ENCODE measurements around the gene CAPN2.
A peak's percentile ranks its signal among the peaks of the same experiment; 100 is the strongest.

CAPN2 gene

DNA sequence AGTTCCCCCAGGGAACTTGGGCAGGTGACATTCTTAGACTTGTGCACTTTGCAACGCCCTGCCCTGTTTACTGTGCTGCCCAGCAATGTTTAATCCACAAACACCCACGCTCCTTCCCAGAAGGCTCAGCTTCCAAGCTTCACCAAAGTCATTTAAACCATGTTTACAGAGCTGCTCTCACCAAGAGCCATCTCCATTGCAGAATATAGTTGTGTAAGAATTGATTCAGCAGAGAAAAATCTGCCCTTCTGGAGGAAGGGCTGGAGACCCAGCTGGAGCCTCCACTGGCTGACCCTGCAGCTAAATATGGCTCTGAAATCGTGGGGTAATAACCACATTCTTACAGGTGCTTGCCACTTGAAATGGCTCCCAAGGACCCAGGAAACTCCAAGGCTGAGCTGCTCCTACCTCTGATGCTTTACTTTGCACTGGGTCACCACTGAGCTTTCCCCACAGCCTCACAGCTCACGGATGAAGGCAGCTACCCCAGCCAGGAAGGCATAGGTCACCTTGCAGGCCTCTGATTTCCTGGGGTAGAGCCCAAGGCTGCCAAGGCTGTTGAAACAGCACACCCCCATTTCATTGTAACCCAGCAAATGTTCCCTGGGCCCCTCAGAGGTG lies 8.7 kb downstream of the CAPN2 start:
- DNase-seq (ENCODE audit: low read depth, low spot score), result no peak
- peaks cover 88% of the 10 kb centered on the region for H3K36me3 ChIP-seq (ENCODE audit: insufficient read depth, insufficient read length, low read length)
- TF ChIP-seq YY1 (IDR thresholded peaks at IDR 0.05; ENCODE audit: insufficient read depth, insufficient read length), result no peak
- no peak for TF ChIP-seq SUZ12 (IDR thresholded peaks at IDR 0.05; ENCODE audit: extremely low read depth, insufficient read depth, insufficient read length)
- H3K4me3 ChIP-seq (ENCODE audit: insufficient read length, low read depth), result no peak overlapping the region
- H3K4me1 ChIP-seq (ENCODE audit: insufficient read depth, insufficient read length), result peaks cover 17% of the 10 kb centered on the region
- no peak overlapping the region for H3K9ac ChIP-seq (ENCODE audit: insufficient read length, low read depth)
- H3K9me3 ChIP-seq (ENCODE audit: insufficient read depth, low read length), result no peaks in the 10 kb centered on the region
- peaks cover 20% of the 10 kb centered on the region for H3K27me3 ChIP-seq (ENCODE audit: insufficient read depth, insufficient read length)

DNA sequence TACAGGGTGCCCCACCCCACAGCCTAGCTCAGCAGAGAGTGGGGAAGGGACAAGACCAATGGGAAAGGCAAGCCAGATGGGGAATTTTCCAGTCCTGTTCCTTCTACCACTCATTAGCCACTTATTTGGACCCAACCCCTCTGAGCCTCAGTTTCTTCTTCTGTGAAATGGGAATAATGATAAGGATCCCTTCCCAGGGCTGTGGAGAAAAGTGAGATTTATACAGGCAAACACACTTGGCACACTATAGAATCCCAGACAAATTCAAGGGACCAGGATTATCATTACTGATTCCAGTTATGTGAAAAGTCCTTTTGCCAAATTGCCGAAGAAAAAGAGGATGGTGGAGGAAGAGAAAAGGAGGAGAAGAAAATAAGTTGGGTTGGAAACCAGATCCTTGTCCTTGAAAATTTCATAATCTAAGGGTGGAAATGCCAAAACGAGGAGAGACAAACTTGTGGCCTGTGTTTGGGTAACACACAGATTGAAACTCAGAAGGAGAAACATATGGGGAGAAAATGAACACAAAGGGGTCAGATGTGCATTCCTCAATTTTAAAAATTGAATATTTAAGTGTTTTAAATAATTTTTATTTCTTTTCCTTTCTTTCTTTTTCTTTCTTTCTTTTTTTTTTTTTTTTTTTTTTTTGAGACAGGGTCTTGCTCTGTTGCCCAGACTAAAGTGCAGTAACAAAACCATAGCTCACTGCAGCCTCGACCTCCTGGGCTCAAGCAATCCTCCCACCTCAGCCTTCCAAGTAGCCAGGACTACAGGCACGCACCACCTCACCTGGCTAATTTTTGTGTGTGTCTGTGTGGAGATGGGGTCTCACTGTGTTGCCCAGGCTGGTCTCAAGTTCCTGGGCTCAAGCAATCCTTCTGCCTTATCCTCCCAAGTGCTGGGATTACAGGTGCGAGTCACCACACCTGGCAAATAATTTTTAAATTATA lies 9.6 kb downstream of the CAPN2 start:
- Histone ChIP-seq H3K4me3 (ENCODE audit: insufficient read length, low read depth) (no peak overlapping the region), H3K4me1 (ENCODE audit: insufficient read depth, insufficient read length) (peaks cover 22% of the 10 kb centered on the region), H3K9me3 (ENCODE audit: insufficient read depth, low read length) (no peaks in the 10 kb centered on the region), H3K36me3 (ENCODE audit: insufficient read depth, insufficient read length, low read length) (peaks cover 80% of the 10 kb centered on the region), H3K9ac (ENCODE audit: insufficient read length, low read depth) (no peak overlapping the region), H3K27me3 (ENCODE audit: insufficient read depth, insufficient read length) (peaks cover 17% of the 10 kb centered on the region)
- TF ChIP-seq SUZ12 (IDR thresholded peaks at IDR 0.05; ENCODE audit: extremely low read depth, insufficient read depth, insufficient read length) (no peak), YY1 (IDR thresholded peaks at IDR 0.05; ENCODE audit: insufficient read depth, insufficient read length) (no peak), ZNF274 (IDR thresholded peaks at IDR 0.05; ENCODE audit: low read depth, low read length) (no peak)
- DNase-seq (ENCODE audit: low read depth, low spot score), result no peak

- no peak for TF ChIP-seq ZNF274 (IDR thresholded peaks at IDR 0.05; ENCODE audit: low read depth, low read length)
- TF ChIP-seq SUZ12 (IDR thresholded peaks at IDR 0.05; ENCODE audit: extremely low read depth, insufficient read depth, insufficient read length), result no peak
- no peak for TF ChIP-seq YY1 (IDR thresholded peaks at IDR 0.05; ENCODE audit: insufficient read depth, insufficient read length)
- H3K27me3 ChIP-seq (ENCODE audit: insufficient read depth, insufficient read length), result peaks cover 22% of the 10 kb centered on the region
- H3K4me1 ChIP-seq (ENCODE audit: insufficient read depth, insufficient read length), result peaks cover 17% of the 10 kb centered on the region
- H3K4me3 ChIP-seq (ENCODE audit: insufficient read length, low read depth), result no peak overlapping the region
- H3K36me3 ChIP-seq (ENCODE audit: insufficient read depth, insufficient read length, low read length), result peaks cover 76% of the 10 kb centered on the region
- no peaks in the 10 kb centered on the region for H3K9me3 ChIP-seq (ENCODE audit: insufficient read depth, low read length)
- no peak overlapping the region for H3K9ac ChIP-seq (ENCODE audit: insufficient read length, low read depth)
- DNase-seq (ENCODE audit: low read depth, low spot score), result no peak
Observed at GRCh38 chr1:223723351-223723904, 11.1 kb downstream of the CAPN2 start.

DNA sequence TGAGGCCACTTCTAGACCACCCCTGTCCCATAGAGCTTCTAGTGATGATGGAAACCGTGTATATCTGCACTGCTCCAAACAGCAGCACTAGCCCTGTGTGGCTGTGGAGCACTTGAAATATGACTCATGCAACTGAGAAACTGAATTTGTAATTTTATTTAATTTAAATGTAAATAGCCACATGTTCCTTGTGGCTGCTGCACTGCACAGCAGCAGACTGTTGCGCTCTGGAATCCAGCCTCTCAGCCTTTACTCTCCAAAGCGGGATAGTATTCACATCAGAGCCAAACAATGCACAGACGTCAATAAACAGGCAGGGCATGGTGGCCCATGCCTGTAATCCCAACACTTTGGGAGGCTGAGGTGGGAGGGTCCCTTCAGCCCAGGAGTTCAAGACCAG lies 12.0 kb downstream of the CAPN2 start:
- H3K36me3 ChIP-seq (ENCODE audit: insufficient read depth, insufficient read length, low read length), result peaks cover 80% of the 10 kb centered on the region
- DNase-seq (ENCODE audit: low read depth, low spot score), result no peak
- no peak for TF ChIP-seq SUZ12 (IDR thresholded peaks at IDR 0.05; ENCODE audit: extremely low read depth, insufficient read depth, insufficient read length)
- TF ChIP-seq ZNF274 (IDR thresholded peaks at IDR 0.05; ENCODE audit: low read depth, low read length), result no peak
- no peak for TF ChIP-seq YY1 (IDR thresholded peaks at IDR 0.05; ENCODE audit: insufficient read depth, insufficient read length)
- H3K27me3 ChIP-seq (ENCODE audit: insufficient read depth, insufficient read length), result peaks cover 31% of the 10 kb centered on the region
- peaks cover 17% of the 10 kb centered on the region for H3K4me1 ChIP-seq (ENCODE audit: insufficient read depth, insufficient read length)
- H3K9me3 ChIP-seq (ENCODE audit: insufficient read depth, low read length), result no peaks in the 10 kb centered on the region
- no peak overlapping the region for H3K9ac ChIP-seq (ENCODE audit: insufficient read length, low read depth)
- H3K4me3 ChIP-seq (ENCODE audit: insufficient read length, low read depth), result no peak overlapping the region

GRCh38 chr1:223725578-223725977 lies 13.2 kb downstream of the CAPN2 start:
- peaks cover 32% of the 10 kb centered on the region for H3K27me3 ChIP-seq (ENCODE audit: insufficient read depth, insufficient read length)
- H3K9me3 ChIP-seq (ENCODE audit: insufficient read depth, low read length), result no peaks in the 10 kb centered on the region
- H3K36me3 ChIP-seq (ENCODE audit: insufficient read depth, insufficient read length, low read length), result peaks cover 68% of the 10 kb centered on the region
- no peak overlapping the region for H3K9ac ChIP-seq (ENCODE audit: insufficient read length, low read depth)
- no peak for DNase-seq (ENCODE audit: low read depth, low spot score)
- no peak overlapping the region for H3K4me3 ChIP-seq (ENCODE audit: insufficient read length, low read depth)
- TF ChIP-seq YY1 (IDR thresholded peaks at IDR 0.05; ENCODE audit: insufficient read depth, insufficient read length) (no peak), ZNF274 (IDR thresholded peaks at IDR 0.05; ENCODE audit: low read depth, low read length) (no peak), SUZ12 (IDR thresholded peaks at IDR 0.05; ENCODE audit: extremely low read depth, insufficient read depth, insufficient read length) (no peak)
- H3K4me1 ChIP-seq (ENCODE audit: insufficient read depth, insufficient read length), result peaks cover 19% of the 10 kb centered on the region

DNA sequence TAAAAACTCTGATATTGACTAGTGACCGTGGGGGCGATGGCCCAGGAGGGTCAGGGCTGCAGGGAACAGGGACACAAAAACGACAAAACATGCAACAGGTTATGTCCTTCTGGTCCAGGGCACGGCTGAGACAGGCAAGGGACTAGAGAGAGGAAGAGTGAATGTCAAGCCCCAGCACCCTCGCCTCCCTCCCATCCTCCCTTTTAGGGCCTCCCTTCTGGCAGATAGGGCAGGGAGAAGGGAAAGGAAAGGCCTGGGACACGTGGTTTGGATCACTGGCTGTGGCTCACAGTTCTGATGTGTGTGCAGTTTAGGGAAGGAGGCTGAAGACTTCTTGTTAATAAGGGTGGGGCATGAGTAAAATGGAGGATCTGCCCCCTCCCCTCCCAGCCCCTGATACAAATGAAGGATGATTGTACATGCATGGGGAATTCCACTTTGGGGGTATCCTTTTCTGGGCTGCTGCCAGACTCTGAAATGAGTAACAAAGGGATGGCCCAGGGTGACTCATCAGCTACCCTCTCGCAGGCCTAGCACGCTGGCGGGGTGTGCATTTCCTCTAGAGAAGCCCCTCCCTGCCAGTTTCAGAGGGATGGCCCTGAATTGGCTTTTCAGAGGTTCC lies 14.2 kb downstream of the CAPN2 start:
- peak; percentile 95 for DNase-seq (ENCODE audit: low read depth, low spot score)
- no peak overlapping the region for H3K4me3 ChIP-seq (ENCODE audit: insufficient read length, low read depth)
- peaks cover 64% of the 10 kb centered on the region for H3K36me3 ChIP-seq (ENCODE audit: insufficient read depth, insufficient read length, low read length)
- peaks cover 20% of the 10 kb centered on the region for H3K4me1 ChIP-seq (ENCODE audit: insufficient read depth, insufficient read length)
- TF ChIP-seq YY1 (IDR thresholded peaks at IDR 0.05; ENCODE audit: insufficient read depth, insufficient read length) (no peak), ZNF274 (IDR thresholded peaks at IDR 0.05; ENCODE audit: low read depth, low read length) (no peak), SUZ12 (IDR thresholded peaks at IDR 0.05; ENCODE audit: extremely low read depth, insufficient read depth, insufficient read length) (no peak)
- H3K27me3 ChIP-seq (ENCODE audit: insufficient read depth, insufficient read length), result peaks cover 36% of the 10 kb centered on the region
- no peaks in the 10 kb centered on the region for H3K9me3 ChIP-seq (ENCODE audit: insufficient read depth, low read length)
- H3K9ac ChIP-seq (ENCODE audit: insufficient read length, low read depth), result peak overlapping the region; percentile 66

Measured in NT2/D1 (cell line).